DMS79 treated with DMSO at 0.1 percent for 48 hours (cell line): ENCODE results near the gene MYMK.
A peak's percentile ranks its signal among the peaks of the same experiment; 100 is the strongest.

Source experiments
- DNase-seq: peaks from one replicate; lab custom pipeline; 2025; lab: John Stamatoyannopoulos, UW

MYMK gene

DNA sequence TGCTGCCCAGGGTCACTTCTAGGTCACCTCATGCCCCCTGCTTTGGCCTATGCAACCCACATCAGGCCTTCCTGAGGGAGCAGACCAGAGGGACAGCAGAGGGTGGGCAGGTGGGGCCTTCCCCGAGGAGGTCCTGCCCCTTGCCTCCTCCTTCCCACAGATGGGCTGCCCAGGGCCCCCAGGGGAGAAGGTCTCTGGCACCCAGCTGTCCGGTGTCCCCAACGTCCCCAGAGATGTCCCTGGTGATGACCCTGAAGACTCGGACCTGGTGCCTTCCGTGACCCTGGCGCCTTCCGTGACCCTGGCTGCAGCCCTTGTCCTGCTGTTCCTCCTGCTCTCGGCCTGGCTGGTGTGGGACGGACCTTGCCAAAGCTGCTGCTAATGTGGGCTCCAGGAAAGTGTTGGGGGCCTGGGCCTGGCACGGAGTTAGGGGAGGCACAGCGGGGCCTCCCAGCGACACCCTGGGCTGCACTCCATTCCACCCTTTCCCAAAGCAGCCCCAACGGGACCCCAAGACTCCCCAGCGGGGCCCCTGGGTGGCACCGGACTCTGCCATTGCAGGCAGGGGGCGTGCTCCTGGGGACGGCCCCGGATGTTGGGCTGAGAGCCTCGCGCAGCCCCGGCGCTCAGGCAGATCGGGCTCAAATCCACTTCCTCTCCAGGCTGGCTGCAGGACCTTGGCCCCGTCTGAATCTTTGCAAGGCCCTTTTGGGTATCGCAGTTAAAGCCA lies 39.1 kb downstream of the MYMK start:
- DNase-seq: no peak

DNA sequence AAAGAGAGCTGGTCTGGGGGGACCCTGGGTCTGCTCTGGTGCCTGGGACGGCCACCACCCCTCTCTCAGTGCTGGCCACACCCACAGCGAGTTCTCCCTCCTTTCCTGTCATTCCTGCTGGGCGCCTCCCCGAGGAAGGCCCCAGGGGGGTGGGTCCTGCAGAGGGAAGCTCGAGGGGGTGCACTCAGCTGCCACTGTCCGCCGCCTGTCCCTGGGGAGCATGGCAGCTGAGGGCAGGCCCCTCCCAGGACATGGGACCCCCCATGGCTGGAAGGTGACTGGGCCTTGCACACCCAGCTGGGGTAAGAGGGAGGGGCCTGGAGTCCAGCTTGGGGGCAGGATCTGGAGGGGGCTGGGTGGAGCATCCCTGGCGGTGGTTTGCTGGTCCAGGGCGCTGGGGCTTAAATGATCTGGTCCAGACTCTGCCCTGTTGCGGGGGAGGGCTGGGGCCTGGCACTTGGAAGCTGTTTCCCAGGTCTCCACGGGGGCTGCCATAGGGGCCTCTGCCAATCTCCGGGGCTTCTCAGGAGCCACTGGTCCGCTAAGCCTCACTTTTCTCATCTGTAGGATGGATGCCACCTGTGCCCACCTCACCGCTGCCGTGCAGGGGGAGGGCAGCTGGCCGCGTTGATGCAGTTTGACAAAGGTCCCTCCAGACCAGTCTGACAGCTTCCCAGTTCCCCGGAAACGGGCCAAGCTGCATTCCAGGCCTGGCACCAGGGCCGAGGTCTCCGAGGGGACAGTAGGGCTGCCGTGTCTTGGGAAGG lies 39.9 kb downstream of the MYMK start:
- DNase-seq: no peak

DNA sequence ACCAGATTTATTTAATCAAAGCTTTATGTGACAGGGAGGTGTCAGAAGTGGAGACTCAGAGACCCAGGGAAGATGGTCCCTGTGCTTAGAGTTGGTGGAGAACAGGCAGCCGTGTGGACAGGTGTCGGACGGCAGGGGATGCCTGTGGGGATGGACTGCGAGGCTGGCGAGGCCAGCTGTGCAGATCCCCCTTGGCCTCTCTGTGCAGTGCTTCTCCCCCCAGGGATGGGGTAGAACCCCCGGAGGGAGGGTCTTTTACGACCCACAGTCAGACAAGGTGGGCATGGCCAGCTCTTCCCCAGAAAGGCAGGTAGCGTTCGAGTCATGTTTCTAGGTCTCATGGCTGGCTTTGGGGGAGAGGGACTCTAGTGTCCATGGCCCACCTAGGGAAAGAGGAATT lies 41.1 kb downstream of the MYMK start:
- DNase-seq: no peak

DNA sequence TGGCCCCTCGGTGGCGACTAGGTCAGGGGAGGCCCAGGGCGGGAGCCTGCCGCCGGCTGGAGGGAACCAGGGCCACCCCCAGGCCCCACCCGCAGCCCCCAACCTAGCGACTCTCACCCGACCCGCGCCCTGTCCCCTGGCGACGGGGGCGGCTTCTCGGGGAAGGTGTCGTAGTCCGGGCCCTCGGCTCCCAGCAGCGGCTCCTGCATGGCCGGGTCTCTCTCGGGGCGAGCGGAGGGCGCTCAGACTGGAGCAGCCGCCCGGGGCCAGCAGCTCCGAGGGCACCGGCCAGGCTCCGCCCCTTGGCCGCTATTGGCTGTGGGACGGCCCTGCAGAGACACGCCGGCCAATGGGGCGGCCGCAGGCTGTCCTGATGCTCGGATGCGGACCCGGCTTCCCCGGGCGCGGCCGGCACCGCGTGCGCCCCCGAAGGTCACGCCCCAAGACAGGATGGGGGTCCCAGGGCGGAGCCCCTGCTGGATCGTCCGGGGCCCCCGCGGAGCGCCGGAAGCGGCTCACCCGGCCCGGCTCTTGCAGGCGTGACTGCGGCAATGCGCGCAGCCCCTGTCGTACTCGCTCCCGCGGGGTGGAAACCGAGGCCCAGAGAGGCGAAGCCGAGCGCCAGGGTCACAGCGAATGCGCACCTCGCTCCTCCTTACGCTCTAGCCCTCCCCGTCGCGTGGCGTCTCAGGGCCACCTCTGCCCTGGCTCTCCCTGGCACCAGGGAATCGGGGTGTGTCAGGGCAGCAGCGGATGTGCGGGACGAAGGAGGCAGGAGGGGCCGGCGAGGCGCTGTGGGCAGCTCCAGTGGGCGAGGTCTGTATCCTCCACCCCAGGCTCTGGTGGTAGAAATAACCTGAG lies 45.7 kb downstream of the MYMK start, which contains the start of gene SLC2A6:
Gene SLC2A6 (minus strand): TSS at position 249 of the 861 bp plus-strand sequence. CDS start 40 bp downstream, at position 209.
- DNase-seq: peak; percentile 73

DNA sequence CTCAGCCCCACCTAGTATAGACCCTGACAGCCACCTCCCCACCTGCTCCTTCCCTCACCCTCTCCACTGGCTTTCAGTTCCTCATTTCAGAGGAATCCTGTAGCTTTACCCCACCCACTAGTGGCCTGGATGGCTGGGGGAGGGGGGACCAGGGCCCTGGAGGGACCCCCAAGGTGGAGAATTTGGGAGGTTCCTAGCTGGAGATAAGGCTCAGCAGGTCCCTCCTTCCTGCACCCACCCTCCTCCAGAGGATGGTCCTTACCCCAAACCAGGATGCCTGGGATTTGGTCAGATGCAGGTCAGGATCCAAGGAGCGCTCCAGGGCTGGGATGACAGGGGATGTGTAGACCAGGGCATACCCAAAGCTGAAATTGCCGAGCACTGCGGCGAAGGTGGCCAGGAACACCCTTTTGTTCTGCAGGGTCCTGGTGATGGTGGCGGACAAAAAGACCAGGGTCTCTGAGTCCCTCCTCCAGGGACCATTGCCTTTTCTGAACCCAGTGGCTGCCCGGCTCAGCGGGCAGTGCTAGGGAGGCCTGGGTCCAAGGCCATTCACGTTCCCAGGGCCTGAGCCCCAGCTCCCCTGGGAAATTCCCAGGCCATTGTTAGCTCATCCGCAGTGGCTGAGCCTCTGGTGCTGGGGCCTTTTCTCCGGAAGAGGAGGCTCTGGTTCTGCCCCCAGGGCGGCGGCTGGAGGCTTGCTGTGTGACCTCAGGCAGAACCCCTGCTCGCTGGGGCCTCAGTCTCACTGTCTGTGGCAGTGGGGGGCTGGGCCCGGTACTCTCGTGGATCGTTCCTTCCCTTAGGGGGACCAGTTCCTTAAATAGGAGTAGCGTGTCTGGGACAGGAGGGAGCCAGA lies 46.5 kb downstream of the MYMK start:
- DNase-seq: peak; percentile 9

DNA sequence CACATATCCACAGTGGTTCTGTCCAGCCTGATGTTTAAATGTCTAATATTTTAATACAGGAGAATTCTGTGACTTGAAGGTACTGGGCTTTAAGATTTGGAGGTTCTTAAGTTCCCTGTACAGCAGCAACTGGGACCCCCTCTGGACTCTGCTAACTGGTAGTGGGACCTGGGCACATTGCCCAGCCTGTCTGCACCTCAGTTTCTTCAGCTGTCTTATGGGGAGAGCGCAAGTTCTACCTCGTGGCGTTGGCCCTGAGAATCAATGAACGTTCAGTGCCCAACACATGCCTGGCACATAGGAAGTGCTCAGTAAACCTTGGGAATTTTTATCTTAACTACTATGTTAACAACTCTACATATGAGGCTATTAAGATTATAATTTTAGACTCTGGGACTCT lies 47.3 kb downstream of the MYMK start:
- DNase-seq: no peak

DNA sequence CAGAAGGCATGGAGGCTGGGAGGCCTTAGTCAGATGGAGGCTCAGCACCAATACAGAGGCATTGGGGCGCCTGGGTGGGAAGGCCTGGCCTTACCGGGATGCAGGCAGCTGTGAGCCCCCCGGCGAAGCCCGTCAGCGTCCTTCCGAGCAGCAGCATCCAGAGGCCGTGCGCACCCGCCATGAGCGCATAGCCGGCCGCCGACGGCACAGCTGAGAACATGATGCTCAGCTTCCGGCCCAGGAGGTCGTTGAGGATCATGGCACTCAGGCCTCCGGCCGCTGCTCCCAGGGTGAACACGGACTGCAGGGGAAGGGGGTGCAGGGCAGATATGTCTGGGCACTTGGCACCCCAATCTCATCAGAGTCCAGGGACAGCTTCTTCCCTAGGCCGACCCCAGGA lies 47.8 kb downstream of the MYMK start:
- no peak for DNase-seq

DNA sequence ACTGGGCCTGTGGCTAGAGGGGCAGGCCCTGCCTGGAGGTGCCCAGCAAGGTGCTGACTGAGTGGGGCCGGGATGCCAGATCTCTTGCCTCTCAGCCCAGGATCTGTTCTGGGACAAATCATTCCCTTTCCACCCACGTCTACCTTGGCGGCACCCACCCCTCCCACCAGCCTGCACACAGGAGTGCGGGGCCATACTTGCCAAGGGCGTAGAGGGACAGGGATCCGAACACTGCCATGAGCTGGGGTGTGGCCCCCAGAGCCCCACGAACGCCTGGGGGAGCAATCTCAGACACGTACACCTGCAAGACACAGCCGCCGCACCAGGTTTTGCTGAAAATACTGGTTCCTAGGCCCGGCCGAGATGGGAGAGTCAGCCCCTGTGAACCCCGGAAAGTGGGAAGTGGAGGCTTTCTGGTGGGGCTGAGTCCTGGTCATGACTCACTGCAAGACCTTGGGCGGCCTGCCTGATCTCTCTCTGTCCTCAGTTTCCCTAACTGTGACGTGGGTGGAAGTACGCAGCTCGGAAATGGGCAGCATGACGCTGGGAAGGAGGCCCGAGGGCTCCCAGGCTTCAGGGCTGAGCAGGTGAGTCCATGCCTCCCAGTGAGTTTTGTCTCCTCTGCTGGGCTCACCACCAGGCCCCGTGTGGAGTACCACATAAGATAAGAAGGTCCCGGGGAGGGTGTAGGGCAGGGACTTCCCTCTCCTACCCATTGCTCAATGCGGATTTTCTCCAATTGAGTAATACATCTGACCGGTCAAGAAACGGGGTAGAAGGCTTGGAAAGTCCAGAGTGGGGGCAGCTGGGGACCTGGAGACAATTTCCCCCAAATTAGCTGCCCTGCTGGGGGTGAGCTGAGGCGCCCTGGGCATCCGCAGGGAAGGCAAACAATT lies 48.5 kb downstream of the MYMK start:
- DNase-seq: no peak

DNA sequence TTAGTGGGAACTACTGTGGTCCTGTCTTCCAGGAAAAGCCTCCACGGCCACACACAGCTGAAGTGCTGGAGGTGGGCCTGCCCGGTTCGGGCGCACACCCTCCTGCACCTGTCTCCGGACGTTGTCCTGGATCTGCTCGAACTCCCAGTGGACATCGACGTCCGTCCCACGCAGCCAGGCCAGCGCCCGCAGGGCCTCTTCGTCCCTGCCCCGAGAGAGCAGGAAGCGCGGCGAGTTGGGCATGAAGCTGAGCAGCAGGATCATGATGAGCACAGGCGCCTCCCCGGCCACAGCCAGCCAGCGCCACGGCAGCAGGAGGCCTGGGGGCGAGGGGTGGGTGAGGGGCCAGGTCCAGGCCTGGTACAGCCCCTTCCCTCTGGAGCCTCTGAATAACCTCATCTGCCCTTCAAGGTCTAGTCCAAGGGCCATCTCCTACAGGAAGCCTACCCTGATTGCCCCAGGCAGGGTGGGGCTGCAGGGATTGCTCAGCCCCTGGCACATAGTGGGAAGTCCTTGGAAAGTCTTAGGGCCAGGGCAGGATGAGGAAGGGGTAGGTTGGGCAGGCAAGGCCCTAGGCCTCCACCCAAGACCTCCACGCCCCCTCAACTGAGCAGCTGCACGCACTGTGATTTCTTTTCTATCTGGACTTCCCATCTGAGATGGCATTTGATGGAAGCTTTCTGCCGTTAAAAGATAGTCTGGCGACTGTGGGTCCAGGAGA lies 49.3 kb downstream of the MYMK start:
- no peak for DNase-seq

DNA sequence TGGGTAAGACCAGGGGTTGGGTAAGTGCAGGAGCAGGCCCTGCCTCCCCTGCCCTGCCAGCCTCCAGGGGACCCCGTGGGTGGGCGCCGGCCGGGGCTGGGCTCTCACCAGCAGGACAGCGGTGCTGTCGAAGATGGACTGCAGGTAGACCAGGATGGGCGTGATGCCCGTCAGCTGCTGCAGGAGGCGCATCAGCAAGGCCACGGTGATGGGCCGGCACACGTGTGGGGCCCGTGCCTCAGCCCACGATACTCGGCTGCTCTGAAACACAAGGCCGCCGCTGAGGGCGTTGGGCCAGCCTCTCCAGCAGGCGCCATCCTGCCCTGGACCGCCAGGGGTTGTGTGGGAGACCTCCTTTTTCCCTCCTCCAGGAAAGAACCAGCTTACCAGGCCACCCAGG lies 49.9 kb downstream of the MYMK start:
- no peak for DNase-seq

DNA sequence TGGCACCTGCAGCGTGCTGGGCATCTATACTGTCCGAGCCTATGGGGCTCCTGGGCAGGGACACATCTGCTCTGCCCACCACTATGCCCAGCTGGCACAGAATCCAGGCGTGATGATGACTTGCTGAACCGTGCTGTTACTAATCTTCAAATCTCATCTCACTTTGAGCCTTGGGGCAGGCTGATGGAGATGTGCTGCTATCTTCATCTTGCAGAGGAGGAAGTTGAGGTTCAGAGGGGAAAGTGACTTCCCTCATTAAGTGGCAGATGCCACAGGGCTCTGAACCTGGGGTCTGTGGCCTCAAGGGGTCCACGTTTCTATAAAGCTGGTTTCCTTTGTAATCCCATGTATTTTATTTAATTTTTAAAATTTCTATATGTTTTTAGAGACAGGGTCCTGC lies 50.5 kb downstream of the MYMK start:
- no peak for DNase-seq

DNA sequence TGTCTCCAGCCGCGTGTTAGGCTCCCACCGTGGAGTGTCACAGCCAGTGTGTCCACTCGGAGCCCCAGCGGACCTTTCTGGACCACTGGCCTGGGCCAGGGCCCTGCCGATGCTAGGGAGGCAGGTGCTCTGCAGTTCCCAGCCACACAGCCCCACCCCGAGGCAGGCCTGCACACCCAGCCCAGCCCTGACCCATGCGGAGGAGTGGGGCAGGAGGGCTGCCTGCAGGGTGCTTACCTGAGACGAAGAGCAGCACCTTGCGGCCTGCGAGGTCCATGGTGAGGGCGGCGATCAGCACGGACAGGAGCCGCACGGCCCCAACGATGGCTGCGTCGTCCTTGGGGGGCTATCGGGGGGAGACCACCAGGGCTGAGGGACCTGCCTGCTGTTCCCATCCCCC lies 51.0 kb downstream of the MYMK start:
- DNase-seq: no peak

DNA sequence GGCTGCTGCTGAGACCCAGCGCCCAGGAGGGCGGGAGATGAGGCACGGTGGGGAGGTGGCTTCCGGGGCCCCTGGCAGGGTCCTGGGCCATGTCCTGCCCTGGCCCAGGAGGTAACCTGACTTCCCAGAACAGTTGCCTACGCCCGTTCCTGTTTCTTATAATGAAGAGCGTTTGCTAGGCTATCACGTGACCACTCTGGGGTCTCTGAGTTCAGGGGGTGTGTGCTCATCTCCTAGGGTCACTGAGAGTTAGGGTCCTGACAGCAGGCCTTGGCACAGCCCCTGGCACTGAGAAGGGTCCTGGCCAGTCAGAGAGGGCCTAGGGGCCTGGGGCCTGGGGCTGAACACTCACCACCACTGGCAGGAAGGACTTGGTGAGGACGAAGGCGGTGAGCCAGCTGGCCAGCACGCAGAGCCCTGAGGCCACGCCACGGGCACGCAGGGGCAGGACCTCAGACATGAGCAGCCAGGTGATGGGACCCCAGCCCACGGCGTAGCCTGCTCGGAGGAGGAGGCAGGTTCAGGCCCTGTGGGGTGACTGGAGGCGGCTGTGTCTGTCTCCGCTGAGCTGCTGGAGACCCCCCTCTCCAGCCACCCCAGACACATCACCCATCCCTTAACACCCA lies 51.9 kb downstream of the MYMK start:
- DNase-seq: no peak

DNA sequence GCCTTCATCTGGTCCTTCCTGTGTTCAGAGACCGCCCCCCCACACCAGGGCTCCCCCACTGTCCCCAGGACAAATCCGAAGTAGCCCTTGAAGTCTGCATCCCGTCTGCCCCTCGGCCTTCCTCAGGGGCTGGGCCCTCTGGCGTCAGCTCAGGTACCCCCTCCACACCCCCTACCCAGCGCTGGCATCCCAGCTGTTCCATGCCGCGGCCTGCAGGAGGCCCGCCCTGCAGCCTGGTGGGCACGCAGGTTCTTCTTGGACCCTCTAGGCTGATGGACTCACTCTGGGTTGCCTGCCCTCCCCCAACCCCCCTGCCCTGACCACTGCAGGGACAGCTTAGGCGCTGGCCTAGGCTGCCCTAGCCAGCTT lies 52.5 kb downstream of the MYMK start:
- no peak for DNase-seq

DNA sequence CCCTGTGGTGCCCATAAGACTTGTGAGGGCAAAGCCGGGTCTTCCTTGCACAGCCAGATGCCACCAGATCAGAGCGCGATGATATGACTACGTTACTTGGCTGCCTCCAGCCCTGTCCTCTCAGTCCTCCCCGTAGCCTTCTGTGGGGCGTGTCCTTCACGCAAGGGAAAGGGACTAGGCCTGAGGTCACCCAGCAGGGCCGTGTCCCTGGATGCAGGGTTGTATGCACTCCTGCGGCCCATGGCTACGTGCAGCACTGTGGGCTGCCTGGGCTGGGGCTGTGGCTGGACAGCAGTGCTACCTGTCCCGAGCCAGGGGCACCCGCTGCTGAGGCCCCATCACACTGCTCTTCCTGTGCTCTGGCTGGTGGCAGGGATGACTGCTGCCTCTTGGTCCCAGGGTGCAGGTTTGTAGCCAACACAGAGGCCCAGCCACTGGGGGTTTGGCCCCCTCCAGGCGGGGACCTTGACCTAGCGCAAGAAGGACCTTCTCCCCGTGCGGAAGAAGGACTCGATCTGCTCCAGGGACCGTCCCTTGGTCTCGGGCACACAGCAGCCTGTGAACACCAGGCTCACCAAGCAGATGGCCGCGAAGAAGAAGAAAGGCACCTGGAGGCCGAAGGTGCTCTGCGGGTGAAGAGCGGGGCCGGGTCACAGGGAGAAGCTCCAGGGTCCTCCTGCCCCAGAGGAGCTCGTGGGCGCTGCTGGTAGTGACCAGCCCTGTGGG lies 53.0 kb downstream of the MYMK start:
- no peak for DNase-seq

DNA sequence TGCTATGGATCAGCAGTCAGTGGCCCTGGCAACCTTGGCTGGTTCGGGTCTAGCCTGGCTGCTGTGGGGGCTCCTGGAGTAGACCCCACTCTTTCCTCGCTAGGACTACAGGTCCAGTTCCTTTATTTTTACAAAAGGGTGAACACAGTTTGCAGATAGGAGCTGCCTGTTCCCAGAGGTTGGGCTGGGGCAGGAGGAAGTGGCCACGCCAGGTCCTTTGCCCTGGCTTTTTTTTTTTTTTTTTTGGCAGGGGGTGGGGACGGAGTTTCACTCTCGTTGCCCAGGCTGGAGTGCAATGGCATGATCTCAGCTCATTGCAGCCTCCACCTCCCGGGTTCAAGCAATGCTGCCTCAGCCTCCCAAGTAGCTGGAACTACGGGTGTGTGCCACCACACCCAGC lies 53.8 kb downstream of the MYMK start:
- DNase-seq: no peak

DNA sequence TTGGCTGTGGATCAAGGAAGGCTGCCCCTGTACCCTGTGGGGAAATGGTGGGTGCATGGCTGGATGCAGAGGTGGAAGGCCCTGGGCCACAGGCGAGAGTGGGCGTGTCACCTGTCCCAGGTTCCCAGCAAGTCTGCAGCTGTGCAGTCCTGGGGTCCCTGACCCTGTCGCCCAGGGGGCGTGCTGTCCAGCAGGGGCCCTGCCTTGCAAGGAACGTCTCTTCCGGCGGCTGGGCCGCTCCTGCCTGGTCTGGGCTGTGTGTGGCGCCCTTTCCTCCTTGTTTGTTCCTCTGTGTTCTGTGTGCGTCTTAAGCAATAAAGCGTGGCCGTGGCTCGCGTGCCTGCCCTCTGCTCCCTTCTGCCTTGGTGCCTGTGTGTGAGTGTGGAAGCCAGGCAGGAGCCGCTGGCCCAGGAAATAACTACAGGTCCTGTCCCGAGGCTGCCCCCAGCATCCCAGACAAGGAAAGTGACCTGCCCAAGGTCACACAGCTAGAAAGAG lies 54.3 kb downstream of the MYMK start:
- DNase-seq: no peak

DNA sequence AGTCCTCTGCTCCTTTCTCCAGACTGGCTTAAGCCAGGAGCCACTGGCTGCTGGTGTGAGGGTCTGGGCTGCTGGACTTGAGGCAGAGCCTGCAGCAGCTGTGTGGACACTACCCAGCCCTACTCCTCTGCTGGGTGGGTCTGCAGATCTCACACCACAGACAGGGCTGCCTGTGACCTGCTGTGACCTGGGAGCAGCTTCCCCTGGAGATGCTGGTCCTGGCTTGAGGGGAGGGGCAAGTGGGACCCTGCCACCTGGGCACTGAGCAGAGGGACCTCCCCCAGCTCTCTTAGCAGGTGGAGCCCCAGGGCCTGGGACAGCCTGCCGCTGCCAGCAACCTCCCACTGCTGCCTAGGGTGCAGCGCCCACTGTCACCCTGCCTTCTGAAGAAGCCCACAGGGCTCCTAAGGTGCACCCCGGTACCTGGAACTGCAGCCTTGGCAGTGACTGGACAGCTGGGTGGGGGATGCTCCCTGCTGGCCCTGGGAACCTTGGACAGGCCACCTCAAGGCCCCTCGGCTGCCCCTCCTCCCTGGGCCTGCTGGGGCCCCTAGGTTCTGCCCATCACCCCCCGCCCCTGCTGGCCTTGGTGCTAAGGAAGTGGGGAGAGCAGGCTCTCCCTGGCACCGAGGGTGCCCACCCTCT lies 55.9 kb downstream of the MYMK start:
- no peak for DNase-seq
